NCI-H345 treated with DMSO at 0.1 percent for 48 hours (cell line): ENCODE results near the gene ABI1.
A peak's percentile ranks its signal among the peaks of the same experiment; 100 is the strongest.

Experiments
- DNase-seq: peaks from one replicate; lab custom pipeline; 2025; ENCODE audit not compliant: unreplicated experiment; lab: John Stamatoyannopoulos, UW

The ABI1 gene

GRCh38 chr10:26721561-26721960 lies 139.2 kb downstream of the ABI1 start:
- no peak for DNase-seq

GRCh38 chr10:26717476-26717875 lies 143.3 kb downstream of the ABI1 start:
- DNase-seq, result no peak

- no peak for DNase-seq
These were observed 145.6 kb downstream of the ABI1 start for GRCh38 chr10:26715137-26715487.

GRCh38 chr10:26714415-26715136 lies 146.2 kb downstream of the ABI1 start:
- no peak for DNase-seq

GRCh38 chr10:26711324-26711723 lies 149.4 kb downstream of the ABI1 start:
- no peak for DNase-seq

- no peak for DNase-seq
These were observed 153.8 kb downstream of the ABI1 start for GRCh38 chr10:26706936-26707335.

- DNase-seq, result no peak
These were observed 154.6 kb downstream of the ABI1 start for GRCh38 chr10:26706206-26706605.

GRCh38 chr10:26703974-26704373 lies 156.8 kb downstream of the ABI1 start:
- no peak for DNase-seq

- no peak for DNase-seq
These were observed 157.7 kb downstream of the ABI1 start for GRCh38 chr10:26703096-26703495.

- no peak for DNase-seq
These were observed 159.7 kb downstream of the ABI1 start for GRCh38 chr10:26700884-26701630.

GRCh38 chr10:26699631-26700030 lies 161.1 kb downstream of the ABI1 start:
- no peak for DNase-seq

- DNase-seq, result no peak
These were observed 161.8 kb downstream of the ABI1 start for GRCh38 chr10:26698909-26699308.

GRCh38 chr10:26697922-26698608 lies 162.7 kb downstream of the ABI1 start:
- DNase-seq, result no peak

- DNase-seq, result peak; percentile 38
These were observed 163.4 kb downstream of the ABI1 start, which contains the start of gene PDSS1 for GRCh38 chr10:26697163-26697921. Gene PDSS1 (plus strand): TSS chr10:26697701. CDS start chr10:26697712, 11 bp downstream.

- DNase-seq, result no peak
These were observed 164.0 kb downstream of the ABI1 start for GRCh38 chr10:26696786-26697162.
